Urinary bladder (tissue), 4 donors: ENCODE results near the gene TET1. TPM values are rescaled to one million over a fixed set of nuclear protein-coding genes. Genes with fewer than 3 reads are reported as not detected.
"Not testable (repeated sequence)": the region's sequence is repeated elsewhere in the genome, so short reads cannot be mapped to it uniquely, and the experiment has no call there.

ENCODE experiments used
- DNase-seq: peaks from one replicate; pipeline ENCODE4 v3.0.0-alpha.2; 2015; ENCODE audit errors: extremely low spot score
- H3K27ac ChIP-seq: one replicate; pipeline ENCODE4 v1.5.1; 2013; ENCODE audit warnings: low read depth, mild to moderate bottlenecking, moderate library complexity
- H3K36me3 ChIP-seq: one replicate; pipeline ENCODE4 v1.6.1; 2013; ENCODE audit warnings: mild to moderate bottlenecking, moderate library complexity; ENCODE audit not compliant: insufficient read depth
- H3K4me1 ChIP-seq: one replicate; pipeline ENCODE4 v1.6.1; 2013; ENCODE audit warnings: mild to moderate bottlenecking, moderate library complexity; ENCODE audit not compliant: insufficient read depth
- H3K4me3 ChIP-seq: one replicate; pipeline ENCODE4 v1.5.1; 2013; ENCODE audit warnings: low read depth, low read length
- WGBS: extraction: QIAGEN DNeasy Blood & Tissue Kit; methylation state at CpG from one replicate; pipeline ENCODE4 v1.1.7; 2013; 5-methylcytosine and 5-hydroxymethylcytosine counted together
- polyA plus RNA-seq: library from polyadenylated mRNA; stranded (reverse); fragments of 200-250 nt; gene quantifications from one replicate; pipeline ENCODE4 v1.2.3, GENCODE V29; 2013
- small RNA-seq: library from RNA; depleted of rRNA; stranded (forward); fragments of <200 nt; gene quantifications from one replicate; pipeline ENCODE3, GENCODE V24; 2014
- total RNA-seq: library from RNA; depleted of rRNA; stranded (reverse); fragments of >200 nt; gene quantifications from one replicate; pipeline ENCODE4 v1.2.3, GENCODE V29; 2014
- donor health status: healthy with polysubstance abuse.
- donor health status: healthy.

TET1 gene
- total and polyA plus RNA-seq, 2 donors = 0.53 to 41.6 TPM

GRCh38 chr10:68720793-68721672 is 160.9 kb downstream of the TET1 start, which contains the start of gene CCAR1:
TSS of gene CCAR1 (plus strand) at chr10:68721239. CDS start at chr10:68722505, 1,266 bp downstream.
- Histone ChIP-seq H3K36me3 (peaks cover 3% of the 10 kb centered on the region), H3K4me3 (peak within 1 kb of the TSS; percentile 99), H3K4me1 (no peaks in the 10 kb centered on the region), H3K27ac (peak within 1 kb of the TSS; percentile 79)
- under 1% methylated on average over 72 of the region's 72 CpGs for WGBS
- DNase-seq = peak; percentile 97

DNA sequence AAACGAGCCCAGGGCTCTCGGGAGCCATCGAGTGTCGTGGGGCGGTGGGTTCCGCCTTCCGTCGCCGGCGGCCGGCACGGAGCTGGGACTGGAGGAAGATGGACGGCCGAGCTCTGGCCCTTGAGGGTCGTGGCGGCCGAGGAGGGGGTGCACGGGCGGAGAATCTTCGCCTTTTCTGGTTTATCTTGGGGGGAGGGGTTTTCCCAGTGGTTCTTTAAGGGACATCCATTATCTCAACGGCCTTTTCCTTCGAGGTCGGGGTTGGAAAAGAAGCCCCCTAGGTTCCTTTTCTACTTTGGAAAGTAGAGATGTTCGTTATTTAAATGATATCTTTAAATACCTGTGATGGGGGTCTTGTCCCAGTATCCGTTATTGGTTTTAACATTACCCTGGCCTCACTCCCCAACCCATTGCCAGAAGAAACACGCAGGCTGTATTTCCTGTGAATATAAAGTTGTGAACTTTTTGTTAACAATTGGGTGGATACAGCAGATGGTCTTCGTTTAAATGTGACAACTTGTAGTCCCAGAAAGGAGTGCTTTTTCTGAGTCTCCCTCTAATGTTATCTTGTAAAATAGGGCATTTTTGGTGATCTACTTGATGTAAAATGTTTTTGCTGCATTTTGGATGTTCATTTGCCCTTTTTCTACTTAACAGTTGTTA is 161.7 kb downstream of the TET1 start:
- Histone ChIP-seq H3K4me1 (no peaks in the 10 kb centered on the region), H3K4me3 (peak overlapping the region; percentile 99), H3K36me3 (peaks cover 3% of the 10 kb centered on the region), H3K27ac (peak overlapping the region; percentile 79)
- under 1% methylated on average over 27 of the region's 27 CpGs for WGBS
- no peak for DNase-seq

DNA sequence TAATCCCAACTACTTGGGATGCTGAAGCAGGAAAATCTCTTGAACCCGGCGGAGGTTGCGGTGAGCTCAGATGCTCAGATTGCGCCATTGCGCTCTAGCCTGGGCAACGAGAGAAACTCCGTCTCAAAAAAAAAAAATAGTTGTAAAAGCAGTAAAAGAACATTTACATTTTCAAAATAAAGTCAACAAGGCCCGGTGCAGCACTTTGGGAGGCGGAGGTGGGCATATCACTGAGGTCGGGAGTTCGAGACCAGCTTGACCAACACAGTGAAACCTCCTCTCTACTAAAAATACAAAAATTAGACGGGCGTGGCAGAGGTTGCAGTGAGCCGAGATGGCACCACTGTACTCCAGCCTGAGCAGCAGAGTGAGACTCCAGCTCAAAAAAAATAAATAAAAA is 164.9 kb downstream of the TET1 start:
- H3K36me3 ChIP-seq = peaks cover 8% of the 10 kb centered on the region
- no peak overlapping the region for H3K4me3 ChIP-seq
- 95% methylated on average over 14 of the region's 14 CpGs for WGBS
- no peaks in the 10 kb centered on the region for H3K4me1 ChIP-seq
- H3K27ac ChIP-seq = no peak overlapping the region
- no peak for DNase-seq

- no peaks in the 10 kb centered on the region for H3K4me1 ChIP-seq
- no peak overlapping the region for H3K4me3 ChIP-seq
- no peak overlapping the region for H3K27ac ChIP-seq
- 85% methylated on average over 9 of the region's 9 CpGs for WGBS
- H3K36me3 ChIP-seq = peaks cover 13% of the 10 kb centered on the region
- DNase-seq = no peak
Measured at GRCh38 chr10:68727146-68727545, 167.0 kb downstream of the TET1 start.

DNA sequence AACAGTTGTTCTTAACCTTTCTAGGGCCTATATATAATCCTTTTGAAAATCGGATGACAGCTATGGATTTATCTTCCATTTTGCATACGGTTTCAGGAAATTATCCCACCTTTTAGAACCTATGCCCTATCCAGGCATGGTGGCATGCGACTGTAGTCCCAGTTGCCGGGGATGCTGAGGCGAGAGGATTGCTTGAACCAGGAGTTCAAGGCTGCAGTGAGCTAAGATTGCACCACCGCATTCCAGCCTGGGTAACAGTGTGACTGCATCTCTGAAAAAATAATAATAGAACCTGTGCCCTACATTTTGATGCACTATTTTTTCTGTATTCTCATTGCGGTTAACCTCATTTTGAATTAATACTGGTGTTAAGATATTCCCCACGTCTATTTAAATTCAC is 172.5 kb downstream of the TET1 start:
- DNase-seq = no peak
- Histone ChIP-seq H3K27ac (no peak overlapping the region), H3K4me1 (no peaks in the 10 kb centered on the region), H3K36me3 (peaks cover 11% of the 10 kb centered on the region), H3K4me3 (no peak overlapping the region)
- WGBS = 95% methylated on average over 8 of the region's 8 CpGs

GRCh38 chr10:68734349-68734748 is 174.2 kb downstream of the TET1 start:
- no peak overlapping the region for H3K27ac ChIP-seq
- H3K4me3 ChIP-seq = no peak overlapping the region
- 93% methylated on average over 7 of the region's 7 CpGs for WGBS
- H3K36me3 ChIP-seq = peaks cover 18% of the 10 kb centered on the region
- no peak for DNase-seq
- no peaks in the 10 kb centered on the region for H3K4me1 ChIP-seq

GRCh38 chr10:68735119-68735518 is 175.0 kb downstream of the TET1 start:
- Histone ChIP-seq H3K4me1 (no peaks in the 10 kb centered on the region), H3K36me3 (peaks cover 16% of the 10 kb centered on the region), H3K4me3 (no peak overlapping the region), H3K27ac (no peak overlapping the region)
- DNase-seq = no peak
- WGBS = 87% methylated on average over 6 of the region's 6 CpGs

DNA sequence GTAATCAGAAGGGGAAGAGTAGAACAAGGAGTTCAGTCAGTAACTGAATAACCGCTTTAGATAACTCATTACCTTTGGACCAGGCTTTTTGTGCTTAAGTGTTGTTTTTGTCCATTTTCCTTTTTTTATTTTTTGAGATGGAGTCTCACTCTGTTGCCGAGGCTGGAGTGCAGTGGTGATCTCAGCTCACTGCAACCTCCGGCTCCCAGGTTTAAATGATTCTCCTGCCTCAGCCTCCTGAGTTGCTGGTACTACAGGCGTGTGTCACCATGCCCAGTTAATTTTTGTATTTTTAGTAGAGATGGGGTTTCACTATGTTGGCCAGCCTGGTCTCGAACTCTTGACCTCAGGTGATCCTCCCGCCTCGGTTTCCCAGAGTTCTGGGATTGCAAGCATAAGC is 175.6 kb downstream of the TET1 start:
- WGBS = 83% methylated on average over 7 of the region's 7 CpGs
- not testable (repeated sequence) for H3K4me3 ChIP-seq, DNase-seq, H3K27ac ChIP-seq, H3K4me1 ChIP-seq
- peaks cover 15% of the 10 kb centered on the region for H3K36me3 ChIP-seq

GRCh38 chr10:68740676-68741075 is 180.5 kb downstream of the TET1 start:
- WGBS = 97% methylated on average over 5 of the region's 5 CpGs
- not testable (repeated sequence) for H3K4me1 ChIP-seq, H3K4me3 ChIP-seq, DNase-seq, H3K27ac ChIP-seq
- H3K36me3 ChIP-seq = peaks cover 14% of the 10 kb centered on the region

DNA sequence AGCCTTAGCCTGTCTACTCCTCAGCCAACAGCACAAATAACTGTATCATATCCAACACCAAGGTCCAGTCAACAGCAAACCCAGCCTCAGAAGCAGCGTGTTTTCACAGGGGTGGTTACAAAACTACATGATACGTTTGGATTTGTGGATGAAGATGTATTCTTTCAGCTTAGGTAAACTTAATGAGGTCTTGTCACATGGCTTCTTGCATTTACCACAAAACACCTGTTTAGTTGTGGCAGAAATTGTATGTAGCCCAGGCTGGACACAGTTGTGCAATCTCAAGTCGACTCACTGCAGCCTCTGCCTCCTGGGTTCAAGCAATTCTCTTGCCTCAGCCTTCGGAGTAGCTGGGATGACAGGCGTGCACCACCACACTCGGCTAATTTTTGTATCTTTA is 182.3 kb downstream of the TET1 start:
- H3K27ac ChIP-seq = no peak overlapping the region
- H3K4me1 ChIP-seq = no peaks in the 10 kb centered on the region
- 75% methylated on average over 6 of the region's 6 CpGs for WGBS
- no peak for DNase-seq
- H3K36me3 ChIP-seq = peaks cover 17% of the 10 kb centered on the region
- H3K4me3 ChIP-seq = no peak overlapping the region

Small RNA genes within 50 kb of the gene (small RNA-seq; reads per million reads assigned to genes)
- not detected for gene RF00019

Other genes starting within 250 kb of the TET1 start
- gene HNRNPH3, start 228.3 kb upstream of the TET1 start, total RNA-seq = 54.2 TPM
- 209 TPM for gene HNRNPH3, start 228.3 kb upstream of the TET1 start, polyA plus RNA-seq
- gene PBLD, start 227.4 kb upstream of the TET1 start, total RNA-seq = 9.5 TPM
- gene PBLD, start 227.4 kb upstream of the TET1 start, polyA plus RNA-seq = 3.5 TPM
- gene RUFY2, start 153.1 kb upstream of the TET1 start, total RNA-seq = 82.3 TPM
- 10.3 TPM for gene RUFY2, start 153.1 kb upstream of the TET1 start, polyA plus RNA-seq
- gene DNA2, start 88.4 kb upstream of the TET1 start, total RNA-seq = 16.8 TPM
- 1.1 TPM for gene DNA2, start 88.4 kb upstream of the TET1 start, polyA plus RNA-seq
- gene SLC25A16, start 32.8 kb upstream of the TET1 start, total RNA-seq = 30.7 TPM
- gene SLC25A16, start 32.8 kb upstream of the TET1 start, polyA plus RNA-seq = 6.7 TPM
- gene CCAR1, start 160.9 kb downstream of the TET1 start, total RNA-seq = 57.1 TPM
- 21.7 TPM for gene CCAR1, start 160.9 kb downstream of the TET1 start, polyA plus RNA-seq